AG04450 (cell line): ENCODE data around the gene DYDC2. TPM values are rescaled to one million over a fixed set of nuclear protein-coding genes. Genes with fewer than 3 reads are reported as not detected.

Experiments
- CTCF ChIA-PET: fragments of 300-600, 350-600 bp; formaldehyde crosslinking; extraction: SDS; loops from one replicate; lab custom pipeline; 2022; ENCODE audit warnings: antibody characterized with exemption, inconsistent platforms; lab: Charles Lee
- POLR2A ChIA-PET: fragments of 350-600 bp; formaldehyde crosslinking; extraction: SDS; loops from one replicate; lab custom pipeline; 2021; ENCODE audit warnings: antibody characterized with exemption, inconsistent platforms; lab: Yijun Ruan, JAX
- DNase-seq: peaks from one replicate; pipeline ENCODE4 v3.0.0-alpha.2; 2011; ENCODE audit warnings: low read depth, low spot score
- H3K27ac ChIP-seq: one replicate; pipeline ENCODE4 v1.5.1; 2012; ENCODE audit warnings: low read depth, low read length, control low read depth
- H3K27me3 ChIP-seq: one replicate; pipeline ENCODE4 v1.6.0; 2012; ENCODE audit warnings: low read length; ENCODE audit not compliant: control insufficient read depth, insufficient read depth
- H3K4me3 ChIP-seq: 2 replicates; pipeline ENCODE4 v1.5.1; 2011; ENCODE audit warnings: mild to moderate bottlenecking, low read depth, low read length, control low read depth
- H3K9me3 ChIP-seq: 2 replicates; pipeline ENCODE4 v1.5.1; 2012; ENCODE audit warnings: low read length; ENCODE audit not compliant: control insufficient read depth, insufficient read depth
- CTCF ChIP-seq: IDR thresholded peaks from 2 replicates; pipeline ENCODE4 v1.5.1; 2011; ENCODE audit warnings: low read depth, low read length, control low read depth, inconsistent platforms
- polyA plus RNA-seq: library from polyadenylated mRNA; depleted of rRNA; stranded (reverse); fragments of >200 nt; gene quantifications from 2 replicates; pipeline ENCODE4 v1.2.3, GENCODE V29; 2011

The DYDC2 gene
- polyA plus RNA-seq, 1 experiment = not detected

GRCh38 chr10:80410122-80410521, 53.5 kb downstream of the DYDC2 start:
- Histone ChIP-seq H3K4me3 (no peak overlapping the region), H3K27me3 (peaks cover 29% of the 10 kb centered on the region), H3K27ac (no peak overlapping the region), H3K9me3 (no peaks in the 10 kb centered on the region; the same call in 1 of the 2 replicates)
- ChIA-PET CTCF (interaction anchor here (1.1 kb wide), 1 partner anchor 35 kb away, joined by 3 read pairs; no protein-coding TSS in a partner anchor), POLR2A (no interaction called here)
- TF ChIP-seq CTCF = no peak
- DNase-seq = no peak

- Histone ChIP-seq H3K9me3 (no peaks in the 10 kb centered on the region; the same call in 1 of the 2 replicates), H3K27ac (no peak overlapping the region), H3K4me3 (no peak overlapping the region), H3K27me3 (peaks cover 33% of the 10 kb centered on the region)
- no peak for TF ChIP-seq CTCF
- POLR2A ChIA-PET = no interaction called here
- DNase-seq = no peak
- CTCF ChIA-PET = interaction anchor here (1.1 kb wide), 1 partner anchor 34 kb away, joined by 3 read pairs; no protein-coding TSS in a partner anchor
Measured at GRCh38 chr10:80410578-80411145, 54.1 kb downstream of the DYDC2 start.

GRCh38 chr10:80411267-80411668, 54.7 kb downstream of the DYDC2 start:
- TF ChIP-seq CTCF = no peak
- H3K4me3 ChIP-seq = no peak overlapping the region
- ChIA-PET POLR2A (no interaction called here), CTCF (interaction anchor here (1.1 to 1.5 kb wide), 2 partner anchors 34 to 94 kb away, joined by 3 read pairs; no protein-coding TSS in a partner anchor)
- no peak for DNase-seq
- H3K9me3 ChIP-seq = no peaks in the 10 kb centered on the region; the same call in 1 of the 2 replicates
- H3K27ac ChIP-seq = no peak overlapping the region
- peaks cover 33% of the 10 kb centered on the region for H3K27me3 ChIP-seq

GRCh38 chr10:80411681-80412220, 55.2 kb downstream of the DYDC2 start:
- H3K27ac ChIP-seq = no peak overlapping the region

More at GRCh38 chr10:80411681-80412220, 55.2 kb downstream of the DYDC2 start:
- no peak for TF ChIP-seq CTCF
- no peak for DNase-seq
- Histone ChIP-seq H3K9me3 (no peaks in the 10 kb centered on the region; the same call in 1 of the 2 replicates), H3K4me3 (no peak overlapping the region), H3K27me3 (peaks cover 32% of the 10 kb centered on the region)
- ChIA-PET CTCF (interaction anchor here (1.5 kb wide), 1 partner anchor 94 kb away, joined by 3 read pairs; no protein-coding TSS in a partner anchor), POLR2A (no interaction called here)
